GM21367 (cell line): Measurements from ENCODE around the gene WDR81.
"Not testable (repeated sequence)": the region's sequence is repeated elsewhere in the genome, so short reads cannot be mapped to it uniquely, and the experiment has no call there.

Experiments
- ATAC-seq: cut with Tn5 transposase; IDR thresholded peaks from one replicate; pipeline ENCODE4 v1.9.1; 2021; ENCODE audit not compliant: unreplicated experiment

Gene WDR81

DNA sequence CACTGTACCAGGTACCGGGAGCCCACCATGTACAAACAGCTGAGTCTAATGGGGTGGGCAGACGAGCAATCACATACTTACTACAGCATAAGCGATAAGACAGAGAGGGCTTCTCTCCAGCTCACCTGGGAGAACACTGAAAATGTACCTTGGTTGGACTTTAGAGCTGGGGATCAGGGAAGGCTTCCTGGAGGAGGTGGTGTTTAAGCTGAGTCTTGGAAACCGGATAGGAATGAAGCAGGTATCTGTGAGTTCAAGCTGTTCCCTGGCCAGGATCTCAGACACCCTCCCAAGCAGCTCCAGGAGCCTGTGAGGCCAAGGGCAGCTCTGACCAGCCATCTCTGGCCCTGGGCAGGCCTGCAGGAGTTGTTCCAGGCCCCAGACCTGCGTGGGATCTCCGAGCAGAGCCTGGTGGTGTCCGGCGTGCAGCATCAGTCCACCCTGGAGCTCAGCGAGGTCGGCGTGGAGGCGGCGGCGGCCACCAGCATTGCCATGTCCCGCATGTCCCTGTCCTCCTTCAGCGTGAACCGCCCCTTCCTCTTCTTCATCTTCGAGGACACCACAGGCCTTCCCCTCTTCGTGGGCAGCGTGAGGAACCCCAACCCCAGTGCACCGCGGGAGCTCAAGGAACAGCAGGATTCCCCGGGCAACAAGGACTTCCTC lies 29.4 kb downstream of the WDR81 start:
- ATAC-seq, result no peak

DNA sequence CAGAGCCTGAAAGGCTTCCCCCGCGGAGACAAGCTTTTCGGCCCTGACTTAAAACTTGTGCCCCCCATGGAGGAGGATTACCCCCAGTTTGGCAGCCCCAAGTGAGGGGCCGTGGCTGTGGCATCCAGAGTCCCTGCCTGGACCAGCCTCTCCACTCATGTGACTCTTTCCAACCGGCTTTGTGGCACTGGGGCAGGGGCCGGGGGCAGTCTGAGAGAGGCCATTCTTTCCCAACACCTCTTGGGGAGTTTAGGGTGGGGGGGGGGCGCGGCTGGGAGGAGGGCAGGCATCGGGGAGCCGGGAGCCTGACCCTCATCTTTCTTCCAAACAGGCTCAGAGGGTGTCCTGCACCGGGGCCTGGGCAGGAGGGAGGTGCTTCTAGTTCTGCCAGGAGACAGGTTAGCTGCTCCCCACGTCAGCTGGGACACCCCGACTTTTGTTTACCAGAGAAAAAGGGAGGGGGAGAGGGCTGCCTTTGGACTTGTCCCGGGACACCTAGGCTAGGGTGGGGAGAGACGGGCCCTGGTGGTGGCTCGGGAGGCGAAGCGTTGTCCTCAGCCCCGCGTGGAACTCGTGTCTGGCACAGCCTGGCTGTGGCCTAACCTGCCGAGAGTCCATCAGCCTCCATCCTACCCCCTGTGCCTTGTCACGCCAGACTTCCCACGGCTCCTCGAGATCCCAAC lies 30.1 kb downstream of the WDR81 start:
- no peak for ATAC-seq

DNA sequence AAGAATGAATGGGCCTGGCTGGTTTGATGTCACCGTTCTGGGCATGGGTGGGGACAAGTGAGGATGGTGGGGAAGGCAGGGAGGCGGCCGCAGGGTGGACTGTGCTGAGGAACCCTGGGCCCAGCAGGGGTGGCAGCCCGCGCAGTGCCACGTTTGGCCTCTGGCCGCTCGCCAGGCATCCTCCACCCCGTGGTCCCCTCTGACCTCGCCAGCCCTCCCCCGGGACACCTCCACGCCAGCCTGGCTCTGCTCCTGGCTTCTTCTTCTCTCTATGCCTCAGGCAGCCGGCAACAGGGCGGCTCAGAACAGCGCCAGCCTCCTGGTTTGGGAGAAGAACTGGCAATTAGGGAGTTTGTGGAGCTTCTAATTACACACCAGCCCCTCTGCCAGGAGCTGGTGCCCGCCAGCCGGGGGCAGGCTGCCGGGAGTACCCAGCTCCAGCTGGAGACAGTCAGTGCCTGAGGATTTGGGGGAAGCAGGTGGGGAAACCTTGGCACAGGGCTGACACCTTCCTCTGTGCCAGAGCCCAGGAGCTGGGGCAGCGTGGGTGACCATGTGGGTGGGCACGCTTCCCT lies 30.8 kb downstream of the WDR81 start:
- no peak for ATAC-seq

DNA sequence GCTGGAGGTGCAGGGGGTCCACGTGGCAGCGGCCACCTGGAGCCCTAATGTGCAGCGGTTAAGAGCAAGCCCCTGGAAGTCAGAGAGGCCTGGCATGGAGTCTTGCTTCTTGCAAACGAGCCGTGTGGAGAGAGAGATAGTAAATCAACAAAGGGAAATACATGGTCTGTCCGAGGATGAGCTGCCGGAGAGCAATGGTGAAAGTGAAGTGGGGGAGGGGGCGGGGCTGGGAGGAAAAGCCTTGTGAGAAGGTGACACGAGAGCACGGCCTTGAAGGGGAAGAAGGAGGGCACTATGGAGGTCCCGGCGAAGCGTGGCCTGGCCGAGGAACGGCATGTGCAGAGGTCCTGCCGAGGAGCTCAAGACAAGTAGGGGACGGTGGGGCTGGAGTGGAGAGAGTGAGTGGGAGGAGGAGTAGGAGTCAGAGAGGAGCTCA lies 31.3 kb downstream of the WDR81 start:
- ATAC-seq, result no peak

DNA sequence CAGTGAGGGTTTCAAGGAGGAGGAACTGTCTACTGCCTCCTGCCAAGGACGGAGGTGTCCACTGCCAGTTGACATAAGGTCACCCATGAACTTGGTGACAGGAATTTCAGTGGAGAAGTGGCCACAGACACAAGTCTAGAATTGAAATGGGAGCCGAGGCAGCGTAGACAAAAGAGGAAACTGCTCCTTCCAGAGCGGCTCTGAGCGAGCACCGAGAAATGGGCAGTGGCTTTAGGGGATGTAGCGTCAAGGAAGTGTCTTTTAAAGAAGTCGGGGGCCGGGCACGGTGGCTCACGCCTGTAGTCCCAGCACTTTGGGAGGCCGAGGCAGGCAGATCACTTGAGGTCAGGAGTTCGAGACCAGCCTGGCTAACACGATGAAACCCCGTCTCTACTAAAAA lies 34.3 kb downstream of the WDR81 start:
- ATAC-seq, result no peak

DNA sequence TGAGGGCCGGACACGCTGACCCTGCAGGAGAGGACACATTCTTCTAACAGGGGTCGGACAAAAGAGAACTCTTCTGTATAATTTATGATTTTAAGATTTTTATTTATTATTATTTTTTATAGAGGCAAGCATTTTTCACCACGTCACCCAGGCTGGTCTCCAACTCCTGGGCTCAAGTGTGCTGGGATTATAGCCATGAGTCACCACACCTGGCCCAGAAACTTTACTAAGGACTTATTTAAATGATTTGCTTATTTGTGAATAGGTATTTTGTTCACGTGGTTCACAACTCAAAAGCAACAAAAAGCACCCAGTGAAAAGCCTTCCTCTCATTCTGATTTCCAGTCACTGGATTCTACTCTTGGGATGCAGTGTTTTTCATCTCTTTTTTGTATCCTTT lies 35.0 kb downstream of the WDR81 start:
- ATAC-seq, result no peak

DNA sequence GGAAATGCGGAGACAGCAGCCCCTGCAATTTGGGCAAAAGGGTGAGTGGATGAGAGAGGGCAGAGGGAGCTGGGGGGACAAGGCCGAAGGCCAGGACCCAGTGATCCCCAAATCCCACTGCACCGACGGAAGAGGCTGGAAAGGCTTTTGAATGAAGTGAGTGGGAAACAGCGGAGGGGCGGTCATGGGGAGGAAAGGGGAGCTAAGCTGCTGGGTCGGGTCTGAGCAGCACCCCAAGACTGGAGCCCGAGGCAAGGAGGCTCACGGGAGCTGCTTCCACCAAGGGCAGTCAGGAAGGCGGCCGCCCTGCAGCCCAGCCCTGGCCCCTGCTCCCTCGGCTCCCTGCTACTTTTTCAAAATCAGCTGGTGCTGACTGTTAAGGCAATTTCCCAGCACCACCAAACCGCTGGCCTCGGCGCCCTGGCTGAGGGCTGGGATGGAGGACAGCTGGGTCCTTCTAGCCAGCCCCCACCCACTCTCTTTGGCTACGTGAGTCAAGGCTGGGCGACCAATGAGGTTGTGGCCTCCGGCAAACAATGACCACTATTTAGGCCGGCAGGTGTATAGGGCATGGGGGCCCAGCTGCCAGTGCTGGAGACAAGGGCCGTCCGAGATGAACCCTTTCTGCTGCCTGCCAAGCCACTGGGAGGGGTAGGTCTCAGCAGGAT lies 37.9 kb downstream of the WDR81 start:
- no peak for ATAC-seq

DNA sequence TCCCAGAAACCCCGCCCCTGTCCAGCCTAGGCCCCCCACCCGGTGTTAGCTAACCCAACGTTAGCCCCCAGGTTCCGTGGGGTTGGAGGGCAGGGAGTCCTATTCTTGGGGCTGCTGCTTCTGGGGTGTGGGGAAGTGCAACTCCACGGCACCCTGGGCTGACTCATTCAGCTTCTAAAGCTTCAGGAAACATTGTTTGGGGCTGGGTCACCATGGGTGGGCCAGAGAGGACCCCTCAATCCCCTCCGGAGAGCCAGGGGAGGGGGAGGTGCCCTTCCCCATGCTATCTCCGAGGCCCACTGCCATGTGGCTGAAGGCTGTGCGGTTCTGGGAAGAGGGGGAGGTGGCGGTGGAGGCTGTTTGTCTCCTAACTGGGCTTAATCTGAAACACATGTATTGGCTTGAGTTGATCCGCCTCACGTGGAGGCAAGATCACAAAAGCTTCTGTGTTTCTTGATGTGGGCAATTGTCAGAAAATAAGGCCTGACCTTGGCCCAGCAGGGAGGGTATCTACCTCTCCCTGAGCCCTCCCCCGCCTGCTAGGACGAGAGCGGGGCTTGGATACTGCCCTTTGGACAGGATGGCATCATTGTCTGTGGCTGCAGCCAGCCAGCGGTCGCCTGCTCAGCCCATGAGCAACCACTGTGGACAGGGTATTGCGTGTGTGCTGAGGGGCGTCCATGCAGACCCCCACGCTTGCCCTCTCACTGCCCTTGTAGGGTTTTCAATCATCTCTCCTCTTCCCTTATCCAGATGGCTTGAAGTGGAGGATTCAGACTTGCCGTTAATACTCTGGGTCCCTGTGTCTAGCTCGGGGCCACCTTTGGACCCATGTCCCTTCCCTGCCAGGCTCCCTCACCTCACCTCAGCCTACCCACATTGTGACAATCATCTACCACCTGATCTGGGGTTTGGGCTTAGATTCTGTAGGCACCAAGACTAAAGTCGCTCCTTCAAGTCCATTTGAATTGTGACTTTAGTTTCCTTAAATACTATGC lies 38.7 kb downstream of the WDR81 start:
- no peak for ATAC-seq

DNA sequence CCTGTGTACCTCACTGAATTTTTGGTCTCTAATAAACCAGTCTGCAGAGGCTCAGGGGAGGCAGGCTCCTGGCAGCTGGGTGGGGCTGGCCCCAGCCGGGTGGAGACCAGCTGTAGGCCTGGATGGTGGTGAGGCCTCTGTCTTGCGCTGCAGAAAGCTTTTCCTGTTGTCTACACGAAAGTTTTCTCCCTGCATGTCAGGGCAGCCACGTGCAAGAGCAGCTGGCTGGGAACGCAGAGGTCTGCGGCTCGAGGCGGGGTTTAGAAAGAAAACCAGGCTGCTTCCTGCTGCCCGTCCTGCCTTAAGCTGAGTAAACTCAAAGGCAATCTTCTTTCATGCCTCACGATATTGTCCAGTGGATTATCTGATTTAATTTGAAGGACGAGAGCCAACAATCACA lies 39.8 kb downstream of the WDR81 start:
- no peak for ATAC-seq

DNA sequence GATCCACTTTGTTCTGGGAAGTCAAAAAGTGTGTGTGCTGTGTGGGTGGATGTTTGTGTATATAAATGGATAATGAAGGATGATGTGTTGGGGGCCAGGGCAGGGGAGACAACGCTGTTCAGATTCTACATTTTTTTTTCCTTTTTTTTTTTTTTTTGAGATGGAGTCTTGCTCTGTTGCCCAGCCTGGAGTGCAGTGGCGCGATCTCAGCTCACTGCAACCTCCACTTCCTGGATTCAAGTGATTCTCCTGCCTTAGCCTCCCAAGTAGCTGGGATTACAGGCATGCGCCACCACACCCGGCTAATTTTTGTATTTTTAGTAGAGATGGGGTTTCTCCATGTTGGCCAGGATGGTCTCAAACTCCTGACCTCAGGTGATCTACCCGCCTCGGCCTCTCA lies 40.2 kb downstream of the WDR81 start:
- not testable (repeated sequence) for ATAC-seq

DNA sequence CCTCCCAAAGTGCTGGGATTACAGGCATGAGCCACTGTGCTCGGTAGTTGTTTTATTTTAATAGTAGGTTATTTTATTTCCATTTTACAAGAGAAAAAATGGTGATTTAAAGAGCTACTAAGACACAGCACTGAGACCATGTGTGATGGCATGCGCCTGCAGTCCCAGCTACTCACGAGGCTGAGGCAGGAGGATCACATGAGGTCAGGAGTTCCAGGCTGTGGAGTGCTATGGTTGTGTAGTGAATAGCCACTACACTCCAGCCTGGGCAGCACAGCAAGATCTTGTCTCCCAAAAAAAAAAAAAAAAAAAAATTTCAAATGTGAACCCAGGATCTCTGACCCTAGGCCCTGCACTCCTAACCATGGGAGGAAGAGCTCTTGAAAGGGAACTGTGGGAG lies 41.1 kb downstream of the WDR81 start:
- ATAC-seq, result no peak

DNA sequence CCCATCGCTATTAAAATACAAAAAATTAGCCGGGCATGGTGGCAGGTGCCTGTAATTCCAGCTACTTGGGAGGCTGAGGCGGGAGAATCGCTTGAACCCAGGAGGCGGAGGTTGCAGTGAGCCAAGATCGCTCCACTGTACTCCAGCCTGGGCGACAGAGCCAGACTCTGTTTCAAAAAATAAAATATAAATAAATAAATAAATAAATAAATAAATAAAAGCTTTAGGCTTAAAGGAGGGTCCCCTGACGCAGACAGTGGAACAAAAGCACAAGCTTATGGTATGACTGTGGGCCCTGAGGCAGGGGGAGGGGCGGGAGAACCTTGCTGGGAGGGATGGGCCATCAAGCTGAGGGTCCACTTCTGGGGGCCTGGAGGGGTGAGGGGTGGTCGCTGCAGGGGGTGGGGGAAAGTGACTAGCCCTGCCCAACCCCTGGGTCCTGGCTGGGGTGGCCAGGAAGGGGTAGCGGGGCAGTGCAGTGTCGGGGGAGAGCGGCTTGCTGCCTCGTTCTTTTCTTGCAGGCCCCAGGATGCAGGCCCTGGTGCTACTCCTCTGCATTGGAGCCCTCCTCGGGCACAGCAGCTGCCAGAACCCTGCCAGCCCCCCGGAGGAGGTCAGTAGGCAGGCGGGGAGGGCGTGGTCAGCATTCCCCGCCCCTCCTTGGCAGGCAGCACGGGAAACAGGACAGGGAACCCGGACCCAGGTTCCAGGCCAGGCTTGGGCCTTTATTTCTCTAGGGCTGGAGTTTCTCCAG lies 42.1 kb downstream of the WDR81 start:
- no peak for ATAC-seq

DNA sequence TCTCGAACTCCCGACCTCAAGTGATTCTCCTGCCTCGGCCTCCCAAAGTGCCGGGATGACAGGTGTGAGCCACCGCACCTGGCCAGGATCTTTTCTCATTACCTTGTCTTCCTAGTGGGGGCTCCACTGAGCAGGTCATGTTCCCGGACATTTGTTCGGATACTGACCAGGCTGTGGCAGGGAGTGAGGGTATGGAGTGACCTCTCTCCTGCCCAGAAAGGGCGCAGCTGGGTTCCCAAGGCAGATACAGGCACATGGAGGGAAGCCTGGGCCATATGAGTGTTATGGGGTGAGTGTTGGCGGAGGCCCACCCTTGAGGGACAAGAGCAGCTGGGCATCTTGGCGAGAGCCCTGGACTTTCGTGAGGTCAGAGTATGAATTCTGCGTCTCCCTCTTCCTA lies 42.9 kb downstream of the WDR81 start:
- no peak for ATAC-seq

DNA sequence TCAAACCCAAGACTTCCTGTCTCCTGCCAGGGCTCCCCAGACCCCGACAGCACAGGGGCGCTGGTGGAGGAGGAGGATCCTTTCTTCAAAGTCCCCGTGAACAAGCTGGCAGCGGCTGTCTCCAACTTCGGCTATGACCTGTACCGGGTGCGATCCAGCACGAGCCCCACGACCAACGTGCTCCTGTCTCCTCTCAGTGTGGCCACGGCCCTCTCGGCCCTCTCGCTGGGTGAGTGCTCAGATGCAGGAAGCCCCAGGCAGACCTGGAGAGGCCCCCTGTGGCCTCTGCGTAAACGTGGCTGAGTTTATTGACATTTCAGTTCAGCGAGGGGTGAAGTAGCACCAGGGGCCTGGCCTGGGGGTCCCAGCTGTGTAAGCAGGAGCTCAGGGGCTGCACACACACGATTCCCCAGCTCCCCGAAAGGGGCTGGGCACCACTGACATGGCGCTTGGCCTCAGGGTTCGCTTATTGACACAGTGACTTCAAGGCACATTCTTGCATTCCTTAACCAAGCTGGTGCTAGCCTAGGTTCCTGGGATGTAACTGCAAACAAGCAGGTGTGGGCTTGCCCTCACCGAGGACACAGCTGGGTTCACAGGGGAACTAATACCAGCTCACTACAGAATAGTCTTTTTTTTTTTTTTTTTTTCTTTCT lies 45.4 kb downstream of the WDR81 start:
- ATAC-seq, result no peak

DNA sequence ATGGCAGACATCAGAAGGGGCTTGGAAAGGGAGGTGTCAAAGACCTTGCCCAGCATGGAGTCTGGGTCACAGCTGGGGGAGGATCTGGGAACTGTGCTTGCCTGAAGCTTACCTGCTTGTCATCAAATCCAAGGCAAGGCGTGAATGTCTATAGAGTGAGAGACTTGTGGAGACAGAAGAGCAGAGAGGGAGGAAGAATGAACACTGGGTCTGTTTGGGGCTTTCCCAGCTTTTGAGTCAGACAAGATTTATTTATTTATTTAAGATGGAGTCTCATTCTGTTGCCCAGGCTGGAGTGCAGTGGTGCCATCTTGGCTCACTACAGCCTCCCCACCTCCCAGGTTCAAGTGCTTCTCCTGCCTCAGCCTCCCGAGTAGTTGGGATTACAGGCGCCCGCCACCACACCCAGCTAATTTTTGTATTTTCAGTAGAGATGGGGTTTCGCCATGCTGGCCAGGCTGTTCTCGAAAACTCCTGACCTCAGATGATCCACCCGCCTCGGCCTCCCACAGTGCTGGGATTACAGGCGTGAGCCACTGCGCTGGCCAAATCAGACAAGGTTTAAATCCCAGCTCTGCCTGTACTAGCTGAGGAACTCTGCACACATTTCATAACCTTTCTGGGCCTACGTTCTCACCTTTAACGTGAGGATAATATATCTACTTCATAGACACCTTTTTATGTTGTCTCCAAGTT lies 48.6 kb downstream of the WDR81 start:
- not testable (repeated sequence) for ATAC-seq

DNA sequence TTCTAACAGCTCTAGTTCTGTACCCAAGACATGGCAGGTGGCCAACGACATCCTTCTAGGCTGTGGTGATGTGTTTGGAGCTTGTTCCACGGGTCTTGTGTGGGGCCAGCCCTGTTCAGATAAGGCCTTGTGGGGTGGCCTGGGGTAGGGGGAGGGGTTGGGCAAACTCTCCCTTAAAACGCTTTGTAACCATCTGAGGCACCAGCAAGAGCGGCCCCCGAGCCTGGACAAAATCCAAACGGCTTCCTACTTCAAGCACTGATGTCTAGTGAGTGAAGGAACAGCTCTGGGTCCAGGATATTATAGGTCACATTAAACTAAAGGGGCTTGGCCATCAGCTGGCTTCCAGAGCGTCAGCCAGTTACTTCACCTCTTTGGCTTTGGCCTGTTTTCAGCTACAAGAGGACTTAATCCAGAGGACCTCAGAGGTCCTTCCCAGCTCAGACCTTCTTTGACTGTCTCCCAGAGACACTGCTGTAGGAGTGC lies 49.2 kb downstream of the WDR81 start:
- no peak for ATAC-seq

DNA sequence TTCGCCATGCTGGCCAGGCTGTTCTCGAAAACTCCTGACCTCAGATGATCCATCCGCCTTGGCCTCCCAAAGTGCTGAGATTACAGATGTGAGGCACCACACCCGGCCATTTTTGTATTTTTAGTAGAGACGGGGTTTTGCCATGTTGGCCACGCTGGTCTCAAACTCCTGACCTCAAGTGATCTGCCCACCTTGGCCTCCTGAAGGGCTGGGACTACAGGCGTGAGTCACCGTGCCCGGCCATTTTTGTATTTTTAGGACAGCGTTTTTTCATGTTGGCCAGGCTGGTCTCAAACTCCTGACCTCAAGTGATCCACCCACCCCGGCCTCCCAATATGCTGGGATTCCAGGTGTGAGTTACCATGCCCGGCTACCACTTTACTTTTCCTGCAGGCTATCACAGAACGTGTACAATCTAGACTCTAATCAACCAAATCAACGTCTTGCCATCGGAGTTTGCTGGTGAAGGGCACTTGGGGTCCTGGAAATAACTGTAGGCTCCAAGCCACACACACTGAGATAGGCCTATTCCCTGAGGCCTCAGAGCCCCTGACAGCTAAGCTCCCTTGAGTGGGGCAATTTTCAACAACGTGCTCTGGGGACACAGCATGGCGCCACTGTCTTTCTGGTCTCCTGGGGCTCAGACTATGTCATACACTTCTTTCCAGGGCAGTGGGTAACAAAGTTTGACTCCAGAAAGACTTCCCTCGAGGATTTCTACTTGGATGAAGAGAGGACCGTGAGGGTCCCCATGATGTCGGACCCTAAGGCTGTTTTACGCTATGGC lies 50.1 kb downstream of the WDR81 start:
- no peak for ATAC-seq

DNA sequence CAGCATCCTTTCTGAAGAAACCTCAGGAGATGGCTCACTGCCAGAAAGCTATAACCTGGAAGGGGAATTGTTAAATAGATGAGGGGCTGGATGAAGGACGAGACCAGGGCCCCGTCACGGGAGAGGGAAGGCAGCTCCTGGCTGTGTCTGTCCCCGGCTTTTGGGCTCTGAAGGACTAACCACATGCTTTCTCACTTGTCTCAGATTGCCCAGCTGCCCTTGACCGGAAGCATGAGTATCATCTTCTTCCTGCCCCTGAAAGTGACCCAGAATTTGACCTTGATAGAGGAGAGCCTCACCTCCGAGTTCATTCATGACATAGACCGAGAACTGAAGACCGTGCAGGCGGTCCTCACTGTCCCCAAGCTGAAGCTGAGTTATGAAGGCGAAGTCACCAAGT lies 51.8 kb downstream of the WDR81 start:
- no peak for ATAC-seq
